Panc1 (cell line): ENCODE data around the gene KRTAP9-9. TPM values are rescaled to one million over a fixed set of nuclear protein-coding genes. Genes with fewer than 3 reads are reported as not detected.

Source experiments
- ATAC-seq: fragments of 200-7000 bp; cut with Tn5 transposase; 2 replicates; pipeline ENCODE4 v1.9.1; 2020; ENCODE audit warnings: mild to moderate bottlenecking, moderate library complexity
- BruUV-seq: library from RNA; stranded (reverse); fragments of 400-500 nt; replicated peaks from 2 replicates; lab custom pipeline; 2021; lab: Mats Ljungman, UMichigan
- CTCF ChIA-PET: fragments of 300-600 bp; sonication (Branson Sonifier 250); formaldehyde crosslinking; loops from one replicate; lab custom pipeline; 2022; ENCODE audit warnings: antibody characterized with exemption; lab: Charles Lee
- POLR2A ChIA-PET: fragments of 300-600 bp; sonication (Branson Sonifier 250); formaldehyde crosslinking; loops from one replicate; lab custom pipeline; 2022; ENCODE audit warnings: antibody characterized with exemption; lab: Charles Lee
- DNase-seq: peaks from one replicate; pipeline ENCODE4 v3.0.0-alpha.2; 2010; ENCODE audit warnings: low read depth, low spot score
- H3K27ac ChIP-seq: 2 replicates; pipeline ENCODE4 v1.5.1; 2011; ENCODE audit warnings: mild to moderate bottlenecking, low read length, inconsistent platforms
- H3K27me3 ChIP-seq: fragments of 200-500 bp; sonication (Bioruptor generic); 2 replicates; pipeline ENCODE4 v1.6.0; 2014; ENCODE audit warnings: low read length, inconsistent platforms; ENCODE audit not compliant: control insufficient read depth, insufficient read depth
- H3K36me3 ChIP-seq: fragments of 200-500 bp; sonication (Bioruptor generic); 2 replicates; pipeline ENCODE4 v1.5.1; 2014; ENCODE audit warnings: inconsistent platforms, mild to moderate bottlenecking, low read length, moderate library complexity; ENCODE audit not compliant: control insufficient read depth, insufficient read depth
- H3K4me1 ChIP-seq: 2 replicates; pipeline ENCODE4 v1.5.1; 2011; ENCODE audit warnings: inconsistent platforms, mild to moderate bottlenecking, low read length, moderate library complexity; ENCODE audit not compliant: control insufficient read depth, insufficient read depth
- H3K4me3 ChIP-seq, 2 experiments: 2 replicates each; pipeline ENCODE4 v1.5.1; 2011 to 2012; ENCODE audit warnings: low read depth in 2 of 2, low read length in 2 of 2, mild to moderate bottlenecking in 2 of 2, inconsistent platforms in 1 of 2, moderate library complexity in 1 of 2
- H3K9me3 ChIP-seq: fragments of 200-500 bp; sonication (Bioruptor generic); 2 replicates; pipeline ENCODE4 v1.5.1; 2014; ENCODE audit warnings: low read depth, mild to moderate bottlenecking, inconsistent platforms, low read length, moderate library complexity; ENCODE audit not compliant: control insufficient read depth, insufficient read depth
- POLR2AphosphoS5 ChIP-seq: IDR thresholded peaks from 2 replicates; pipeline ENCODE4 v1.6.1; 2012; ENCODE audit warnings: mild to moderate bottlenecking, low read depth, low read length, moderate library complexity
- SIN3A ChIP-seq: IDR thresholded peaks from 2 replicates; pipeline ENCODE4 v1.6.1; 2012; ENCODE audit warnings: low read depth, mild to moderate bottlenecking, low read length, moderate library complexity, borderline replicate concordance; ENCODE audit not compliant: insufficient read depth
- TCF7L2 ChIP-seq: IDR thresholded peaks from 2 replicates; pipeline ENCODE4 v1.6.1; 2011; ENCODE audit warnings: mild to moderate bottlenecking, low read depth, low read length, inconsistent platforms
- in situ Hi-C: cut with HindIII; loops from 2 replicates; pipeline ENCODE4 v1.10.0; 2016; ENCODE audit warnings: low sequenced_read_pairs, low pct_unique_long_range_greater_than_20kb
- intact Hi-C: fragments of 100-400 bp; cut with micrococcal nuclease; formaldehyde crosslinking; loops from one replicate; pipeline ENCODE4 v1.10.0; 2022; ENCODE audit not compliant: unreplicated experiment
- total RNA-seq: library from RNA; stranded (reverse); gene quantifications from one replicate; pipeline ENCODE4 v1.2.1, GENCODE V29; 2021; ENCODE audit not compliant: unreplicated experiment
- TF ChIP-seq, protein P1 (sequence below): fragments of 450-650 bp; IDR thresholded peaks from 2 replicates; pipeline ENCODE4 v1.5.1; 2017; ENCODE audit warnings: mild to moderate bottlenecking
- TF ChIP-seq, protein P2 (sequence below), 2 experiments: IDR thresholded peaks; 2 replicates each; pipeline ENCODE4 v1.6.1; 2011 to 2012; ENCODE audit warnings: low read depth in 2 of 2, control low read depth in 1 of 2, low read length in 1 of 2, mild to moderate bottlenecking in 1 of 2, moderate library complexity in 1 of 2; ENCODE audit not compliant: insufficient read depth in 1 of 2

KRTAP9-9 gene
- total RNA-seq, 1 experiment from 2014 or later, result not detected

DNA sequence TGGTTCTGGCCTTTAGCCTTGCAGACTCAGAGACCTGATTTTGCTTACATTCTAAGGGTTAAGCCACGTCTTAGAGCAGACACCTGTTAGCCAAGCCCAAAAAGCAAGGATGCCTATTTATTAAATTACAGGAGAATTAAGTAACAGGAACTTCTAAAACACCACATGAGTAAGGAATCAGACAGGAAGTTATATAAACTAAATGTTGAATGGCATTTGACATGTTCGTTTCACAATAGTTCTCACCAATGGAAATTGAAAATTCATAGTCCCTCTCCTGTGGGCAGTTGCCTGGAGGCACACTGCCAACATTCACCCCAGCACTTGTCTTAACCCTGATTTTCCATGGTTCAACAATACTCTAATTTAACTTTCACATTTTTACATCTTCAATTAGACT, 29.4 kb downstream of the KRTAP9-9 start:
- in situ Hi-C loops, result no loop called here
- BruUV-seq, result no TSS peak
- Histone ChIP-seq H3K9me3 (no peaks in the 10 kb centered on the region), H3K4me3 (no peak overlapping the region), H3K36me3 (no peaks in the 10 kb centered on the region), H3K27ac (no peak overlapping the region), H3K4me1 (no peaks in the 10 kb centered on the region), H3K27me3 (peaks cover 2% of the 10 kb centered on the region; the same call in 1 of the 2 replicates)
- CTCF ChIA-PET, result no interaction called here
- ATAC-seq (no peak), DNase-seq (no peak)
- intact Hi-C loops, result no loop called here
- TF ChIP-seq, protein P1, sequence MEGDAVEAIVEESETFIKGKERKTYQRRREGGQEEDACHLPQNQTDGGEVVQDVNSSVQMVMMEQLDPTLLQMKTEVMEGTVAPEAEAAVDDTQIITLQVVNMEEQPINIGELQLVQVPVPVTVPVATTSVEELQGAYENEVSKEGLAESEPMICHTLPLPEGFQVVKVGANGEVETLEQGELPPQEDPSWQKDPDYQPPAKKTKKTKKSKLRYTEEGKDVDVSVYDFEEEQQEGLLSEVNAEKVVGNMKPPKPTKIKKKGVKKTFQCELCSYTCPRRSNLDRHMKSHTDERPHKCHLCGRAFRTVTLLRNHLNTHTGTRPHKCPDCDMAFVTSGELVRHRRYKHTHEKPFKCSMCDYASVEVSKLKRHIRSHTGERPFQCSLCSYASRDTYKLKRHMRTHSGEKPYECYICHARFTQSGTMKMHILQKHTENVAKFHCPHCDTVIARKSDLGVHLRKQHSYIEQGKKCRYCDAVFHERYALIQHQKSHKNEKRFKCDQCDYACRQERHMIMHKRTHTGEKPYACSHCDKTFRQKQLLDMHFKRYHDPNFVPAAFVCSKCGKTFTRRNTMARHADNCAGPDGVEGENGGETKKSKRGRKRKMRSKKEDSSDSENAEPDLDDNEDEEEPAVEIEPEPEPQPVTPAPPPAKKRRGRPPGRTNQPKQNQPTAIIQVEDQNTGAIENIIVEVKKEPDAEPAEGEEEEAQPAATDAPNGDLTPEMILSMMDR, result no peak
- TF ChIP-seq POLR2AphosphoS5 (no peak), TCF7L2 (no peak), SIN3A (no peak)
- TF ChIP-seq, protein P2, sequence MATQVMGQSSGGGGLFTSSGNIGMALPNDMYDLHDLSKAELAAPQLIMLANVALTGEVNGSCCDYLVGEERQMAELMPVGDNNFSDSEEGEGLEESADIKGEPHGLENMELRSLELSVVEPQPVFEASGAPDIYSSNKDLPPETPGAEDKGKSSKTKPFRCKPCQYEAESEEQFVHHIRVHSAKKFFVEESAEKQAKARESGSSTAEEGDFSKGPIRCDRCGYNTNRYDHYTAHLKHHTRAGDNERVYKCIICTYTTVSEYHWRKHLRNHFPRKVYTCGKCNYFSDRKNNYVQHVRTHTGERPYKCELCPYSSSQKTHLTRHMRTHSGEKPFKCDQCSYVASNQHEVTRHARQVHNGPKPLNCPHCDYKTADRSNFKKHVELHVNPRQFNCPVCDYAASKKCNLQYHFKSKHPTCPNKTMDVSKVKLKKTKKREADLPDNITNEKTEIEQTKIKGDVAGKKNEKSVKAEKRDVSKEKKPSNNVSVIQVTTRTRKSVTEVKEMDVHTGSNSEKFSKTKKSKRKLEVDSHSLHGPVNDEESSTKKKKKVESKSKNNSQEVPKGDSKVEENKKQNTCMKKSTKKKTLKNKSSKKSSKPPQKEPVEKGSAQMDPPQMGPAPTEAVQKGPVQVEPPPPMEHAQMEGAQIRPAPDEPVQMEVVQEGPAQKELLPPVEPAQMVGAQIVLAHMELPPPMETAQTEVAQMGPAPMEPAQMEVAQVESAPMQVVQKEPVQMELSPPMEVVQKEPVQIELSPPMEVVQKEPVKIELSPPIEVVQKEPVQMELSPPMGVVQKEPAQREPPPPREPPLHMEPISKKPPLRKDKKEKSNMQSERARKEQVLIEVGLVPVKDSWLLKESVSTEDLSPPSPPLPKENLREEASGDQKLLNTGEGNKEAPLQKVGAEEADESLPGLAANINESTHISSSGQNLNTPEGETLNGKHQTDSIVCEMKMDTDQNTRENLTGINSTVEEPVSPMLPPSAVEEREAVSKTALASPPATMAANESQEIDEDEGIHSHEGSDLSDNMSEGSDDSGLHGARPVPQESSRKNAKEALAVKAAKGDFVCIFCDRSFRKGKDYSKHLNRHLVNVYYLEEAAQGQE (IDR thresholded peaks at IDR 0.05; ENCODE audit: insufficient read depth in 1 of 2, low read depth in 2 of 2, low read length in 1 of 2), result no peak
- POLR2A ChIA-PET, result no interaction called here

DNA sequence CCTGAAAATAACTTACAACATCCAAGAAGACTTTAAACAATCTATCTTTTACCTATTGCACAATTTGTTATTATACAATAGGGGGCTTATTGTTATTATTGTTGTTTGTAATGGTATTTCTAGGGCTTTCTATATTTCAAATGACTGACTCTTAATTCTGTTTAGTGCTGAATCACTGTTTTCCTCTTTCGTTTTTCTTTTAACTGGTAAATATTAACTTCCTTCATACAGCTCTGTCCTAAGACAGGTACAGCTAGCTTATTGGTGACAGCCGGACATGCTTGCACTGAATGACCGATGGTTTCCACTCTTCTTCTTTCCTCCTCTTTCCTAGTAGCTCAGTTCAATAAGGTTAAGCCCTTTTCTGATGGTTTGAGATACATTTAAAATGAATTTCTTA, 31.9 kb downstream of the KRTAP9-9 start:
- ATAC-seq (no peak), DNase-seq (no peak)
- no TSS peak for BruUV-seq
- in situ Hi-C loops (no loop called here), intact Hi-C loops (no loop called here)
- H3K27me3 ChIP-seq, result peaks cover 2% of the 10 kb centered on the region; the same call in 1 of the 2 replicates
- no peaks in the 10 kb centered on the region for H3K9me3 ChIP-seq
- H3K4me1 ChIP-seq, result no peaks in the 10 kb centered on the region
- CTCF ChIA-PET, result no interaction called here
- no peaks in the 10 kb centered on the region for H3K36me3 ChIP-seq
- H3K27ac ChIP-seq, result no peak overlapping the region
- no peak overlapping the region for H3K4me3 ChIP-seq
- POLR2A ChIA-PET, result no interaction called here
- TF ChIP-seq, protein P1, result no peak
- no peak for TF ChIP-seq POLR2AphosphoS5
- TF ChIP-seq, protein P2 (IDR thresholded peaks at IDR 0.05; ENCODE audit: insufficient read depth in 1 of 2, low read depth in 2 of 2, low read length in 1 of 2), result no peak
- TF ChIP-seq TCF7L2, result no peak
- no peak for TF ChIP-seq SIN3A
